CD14-positive monocyte (primary cell): Measurements from ENCODE around the gene TMPRSS15. TPM values are rescaled to one million over a fixed set of nuclear protein-coding genes. Genes with fewer than 3 reads are reported as not detected.

Source experiments
- DNase-seq, 3 donors: peaks; one replicate each; pipeline ENCODE4 v3.0.0-alpha.2; 2011 to 2022
- H2AFZ ChIP-seq: 2 replicates; pipeline ENCODE4 v1.6.0; 2012; ENCODE audit warnings: mild to moderate bottlenecking, low read depth, low read length, inconsistent platforms; ENCODE audit not compliant: insufficient read depth, poor library complexity, severe bottlenecking
- H3K27ac ChIP-seq, 2 donors: 1 replicate in 1 of 2; 2 replicates in 1 of 2; pipeline ENCODE4 v1.5.1; 2012 to 2013; ENCODE audit warnings: low read length in 2 of 2, control low read depth in 1 of 2, inconsistent platforms in 1 of 2, low read depth in 1 of 2, mild to moderate bottlenecking in 1 of 2
- H3K27me3 ChIP-seq, 2 donors: one replicate each; pipeline versions ENCODE4 v1.6.0 to v1.6.1; 2011 to 2013; ENCODE audit warnings: low read length in 2 of 2; ENCODE audit not compliant: control insufficient read depth in 2 of 2, insufficient read depth in 2 of 2
- H3K36me3 ChIP-seq, 2 donors: replicated peaks in 1 of 2; 1 replicate in 1 of 2; 2 replicates in 1 of 2; pipeline versions ENCODE4 v1.5.1 to v1.6.1; 2012 to 2013; ENCODE audit warnings: low read length in 2 of 2, control low read depth in 1 of 2, inconsistent platforms in 1 of 2, mild to moderate bottlenecking in 1 of 2; ENCODE audit not compliant: insufficient read depth in 2 of 2, control insufficient read depth in 1 of 2
- H3K4me1 ChIP-seq, 2 donors: 1 replicate in 1 of 2; 2 replicates in 1 of 2; pipeline versions ENCODE4 v1.5.1 to v1.6.1; 2012 to 2013; ENCODE audit warnings: low read length in 2 of 2, control low read depth in 1 of 2, inconsistent platforms in 1 of 2, mild to moderate bottlenecking in 1 of 2, moderate library complexity in 1 of 2; ENCODE audit not compliant: insufficient read depth in 2 of 2, control insufficient read depth in 1 of 2
- H3K4me2 ChIP-seq: replicated peaks from 2 replicates; pipeline ENCODE3; 2012; ENCODE audit warnings: low read length, moderate library complexity, mild to moderate bottlenecking; ENCODE audit not compliant: poor library complexity, severe bottlenecking; ENCODE audit errors: extremely low read depth
- H3K4me3 ChIP-seq, 3 experiments: fragments of 200-600 bp in 1 of 3; sonication (generic) in 1 of 3; replicated peaks in 1 of 3; 1 replicate in 2 of 3; 2 replicates in 1 of 3; pipeline ENCODE4 v1.5.1; 2011 to 2013; ENCODE audit warnings: low read length in 3 of 3, mild to moderate bottlenecking in 3 of 3, control low read depth in 2 of 3, low read depth in 2 of 3, inconsistent platforms in 1 of 3, moderate library complexity in 1 of 3
- H3K79me2 ChIP-seq: 2 replicates; pipeline ENCODE4 v1.6.0; 2012; ENCODE audit warnings: mild to moderate bottlenecking, control low read depth, inconsistent platforms, low read length, moderate library complexity; ENCODE audit not compliant: insufficient read depth
- H3K9ac ChIP-seq: 2 replicates; pipeline ENCODE4 v1.6.0; 2017; ENCODE audit warnings: low read length, mild to moderate bottlenecking; ENCODE audit not compliant: insufficient read depth, poor library complexity, severe bottlenecking
- H3K9me3 ChIP-seq, 2 donors: replicated peaks in 1 of 2; 1 replicate in 1 of 2; 2 replicates in 1 of 2; pipeline versions ENCODE4 v1.5.1 to v1.6.1; 2012 to 2013; ENCODE audit warnings: low read length in 2 of 2, control low read depth in 1 of 2; ENCODE audit not compliant: control insufficient read depth in 1 of 2, insufficient read depth in 1 of 2
- H4K20me1 ChIP-seq: 2 replicates; pipeline ENCODE4 v1.6.0; 2012; ENCODE audit warnings: mild to moderate bottlenecking, low read length, control low read depth, moderate library complexity; ENCODE audit not compliant: insufficient read depth
- H3K27ac Mint-ChIP-seq, 7 donors: one replicate each; pipeline ENCODE4 v1.8.0; 2020; ENCODE audit warnings: mild to moderate bottlenecking in 7 of 7, mixed read lengths in 7 of 7, moderate library complexity in 6 of 7, inconsistent platforms in 2 of 7
- H3K27me3 Mint-ChIP-seq, 3 donors: one replicate each; pipeline ENCODE4 v1.8.0; 2021 to 2022; ENCODE audit warnings: low read depth in 3 of 3, mild to moderate bottlenecking in 3 of 3, mixed read lengths in 3 of 3, moderate library complexity in 3 of 3, inconsistent platforms in 1 of 3
- H3K36me3 Mint-ChIP-seq, 2 donors: one replicate each; pipeline ENCODE4 v1.8.0; 2020; ENCODE audit warnings: mixed read lengths in 2 of 2, inconsistent platforms in 1 of 2, mild to moderate bottlenecking in 1 of 2
- H3K4me1 Mint-ChIP-seq: one replicate; pipeline ENCODE4 v1.8.0; 2020; ENCODE audit warnings: mild to moderate bottlenecking, mixed read lengths
- H3K4me3 Mint-ChIP-seq, 2 donors: one replicate each; pipeline ENCODE4 v1.8.0; 2020; ENCODE audit warnings: mild to moderate bottlenecking in 2 of 2, mixed read lengths in 2 of 2, moderate library complexity in 1 of 2
- H3K9me3 Mint-ChIP-seq, 7 donors: one replicate each; pipeline ENCODE4 v1.8.0; 2020 to 2022; ENCODE audit warnings: mixed read lengths in 7 of 7, mild to moderate bottlenecking in 6 of 7, moderate library complexity in 6 of 7, inconsistent platforms in 2 of 7
- WGBS: methylation state at CpG from one replicate; pipeline ENCODE4 v1.1.5; 2013; ENCODE audit warnings: missing lambda C conversion rate; ENCODE audit not compliant: insufficient coverage; 5-methylcytosine and 5-hydroxymethylcytosine counted together
- intact Hi-C, 2 donors: fragments of 100-400 bp; cut with micrococcal nuclease; formaldehyde crosslinking; loops; one replicate each; pipeline versions ENCODE4 v1.15.0 to v1.15.1; 2023
- polyA plus RNA-seq, 3 donors: library from polyadenylated mRNA; depleted of rRNA in 1 of 3; unstranded in 2 of 3; stranded (reverse) in 1 of 3; fragments of 300-500 nt in 2 of 3; fragments of >200 nt in 1 of 3; fragmentation: Illumina TruSeq in 2 of 3; gene quantifications; 1 replicate in 2 of 3; 2 replicates in 1 of 3; pipeline ENCODE4 v1.2.3, GENCODE V29; 2012 to 2021
- TF ChIP-seq, protein P1 (sequence below): fragments of 200-600 bp; IDR thresholded peaks from one replicate; pipeline ENCODE4 v1.8.0; 2022; ENCODE audit warnings: antibody characterized with exemption, mild to moderate bottlenecking

The TMPRSS15 gene
- polyA plus RNA-seq, 3 donors, result not detected

DNA sequence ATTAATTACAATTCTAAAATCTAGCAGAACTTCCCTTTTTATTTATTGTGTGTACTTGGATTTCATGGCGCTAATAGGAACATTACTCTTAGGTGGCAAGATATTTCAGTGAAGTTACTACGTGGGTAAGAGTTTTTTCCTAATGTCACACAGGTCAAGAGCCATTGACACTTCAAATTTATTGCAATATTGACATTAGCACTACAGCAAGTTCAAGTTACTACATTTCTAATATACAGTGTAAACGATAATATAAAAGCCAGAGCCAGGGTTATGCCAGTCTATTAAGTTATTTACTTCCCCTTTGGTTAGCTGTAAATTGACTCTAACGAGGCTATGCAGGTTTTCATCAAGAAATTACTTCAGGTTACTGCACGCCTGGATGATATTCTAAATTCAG lies 129.2 kb downstream of the TMPRSS15 start:
- Mint-ChIP-seq H3K27ac (no peak overlapping the region), H3K4me3 (no peak overlapping the region), H3K27me3 (peaks cover 0 to 3% (median 1%) of the 10 kb centered on the region in 3 donors), H3K9me3 (peaks cover 0 to 6% (median 0%) of the 10 kb centered on the region in 7 donors), H3K4me1 (no peaks in the 10 kb centered on the region), H3K36me3 (no peaks in the 10 kb centered on the region)
- Histone ChIP-seq H3K9me3 (no peaks in the 10 kb centered on the region), H4K20me1 (no peaks in the 10 kb centered on the region), H3K27ac (no peak overlapping the region), H3K9ac (no peak overlapping the region), H3K27me3 (no peaks in the 10 kb centered on the region), H3K4me2 (no peak overlapping the region), H2AFZ (no peak overlapping the region), H3K4me3 (no peak overlapping the region), H3K79me2 (no peaks in the 10 kb centered on the region), H3K4me1 (no peaks in the 10 kb centered on the region), H3K36me3 (no peaks in the 10 kb centered on the region)
- WGBS, result 46% methylated on average over 2 of the region's 5 CpGs
- TF ChIP-seq, protein P1, sequence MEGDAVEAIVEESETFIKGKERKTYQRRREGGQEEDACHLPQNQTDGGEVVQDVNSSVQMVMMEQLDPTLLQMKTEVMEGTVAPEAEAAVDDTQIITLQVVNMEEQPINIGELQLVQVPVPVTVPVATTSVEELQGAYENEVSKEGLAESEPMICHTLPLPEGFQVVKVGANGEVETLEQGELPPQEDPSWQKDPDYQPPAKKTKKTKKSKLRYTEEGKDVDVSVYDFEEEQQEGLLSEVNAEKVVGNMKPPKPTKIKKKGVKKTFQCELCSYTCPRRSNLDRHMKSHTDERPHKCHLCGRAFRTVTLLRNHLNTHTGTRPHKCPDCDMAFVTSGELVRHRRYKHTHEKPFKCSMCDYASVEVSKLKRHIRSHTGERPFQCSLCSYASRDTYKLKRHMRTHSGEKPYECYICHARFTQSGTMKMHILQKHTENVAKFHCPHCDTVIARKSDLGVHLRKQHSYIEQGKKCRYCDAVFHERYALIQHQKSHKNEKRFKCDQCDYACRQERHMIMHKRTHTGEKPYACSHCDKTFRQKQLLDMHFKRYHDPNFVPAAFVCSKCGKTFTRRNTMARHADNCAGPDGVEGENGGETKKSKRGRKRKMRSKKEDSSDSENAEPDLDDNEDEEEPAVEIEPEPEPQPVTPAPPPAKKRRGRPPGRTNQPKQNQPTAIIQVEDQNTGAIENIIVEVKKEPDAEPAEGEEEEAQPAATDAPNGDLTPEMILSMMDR, result no peak
- intact Hi-C loops, result no loop called here
- no peak for DNase-seq

DNA sequence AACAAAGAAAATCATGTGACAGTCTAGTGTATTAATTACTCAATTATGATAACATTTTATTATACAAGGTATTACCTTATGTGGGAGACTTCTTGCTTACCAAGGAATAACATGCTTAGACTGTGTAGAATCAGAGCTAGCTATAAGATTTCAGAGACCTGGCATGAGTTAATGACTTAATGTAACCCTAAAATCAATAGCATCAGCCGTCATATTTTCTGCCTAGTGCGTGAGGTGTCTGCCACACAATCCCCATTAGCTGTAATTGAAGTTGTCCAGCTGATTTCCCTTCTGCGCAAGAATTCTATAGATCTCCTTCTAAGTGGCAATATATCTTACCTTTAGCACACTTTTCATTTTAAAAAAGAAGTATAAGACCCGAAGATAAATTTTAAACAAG lies 130.2 kb downstream of the TMPRSS15 start:
- no peaks in the 10 kb centered on the region for H3K4me1 Mint-ChIP-seq
- H4K20me1 ChIP-seq, result no peaks in the 10 kb centered on the region
- H3K27ac Mint-ChIP-seq, result no peak overlapping the region
- H3K27me3 ChIP-seq, result no peaks in the 10 kb centered on the region
- no peak overlapping the region for H3K27ac ChIP-seq
- TF ChIP-seq, protein P1, result no peak
- H3K4me1 ChIP-seq, result no peaks in the 10 kb centered on the region
- peaks cover 0 to 3% (median 1%) of the 10 kb centered on the region in 3 donors for H3K27me3 Mint-ChIP-seq
- H3K4me3 Mint-ChIP-seq, result no peak overlapping the region
- no peaks in the 10 kb centered on the region for H3K79me2 ChIP-seq
- no peak overlapping the region for H3K4me2 ChIP-seq
- no CpG with 5 or more reads among the region's 4 CpGs for WGBS
- no peak overlapping the region for H3K9ac ChIP-seq
- peaks cover 0 to 3% (median 0%) of the 10 kb centered on the region in 7 donors for H3K9me3 Mint-ChIP-seq
- no peaks in the 10 kb centered on the region for H3K9me3 ChIP-seq
- no peaks in the 10 kb centered on the region for H3K36me3 Mint-ChIP-seq
- intact Hi-C loops, result no loop called here
- H3K4me3 ChIP-seq, result no peak overlapping the region
- DNase-seq, result no peak
- no peaks in the 10 kb centered on the region for H3K36me3 ChIP-seq
- no peak overlapping the region for H2AFZ ChIP-seq
